Progenitor cell of endocrine pancreas (in vitro differentiated cells): ENCODE data around the gene TEDC1. TPM values are rescaled to one million over a fixed set of nuclear protein-coding genes. Genes with fewer than 3 reads are reported as not detected.

ENCODE experiments used
- DNase-seq: peaks from one replicate; pipeline ENCODE4 v3.0.0; 2021; ENCODE audit warnings: low spot score; ENCODE audit not compliant: unreplicated experiment
- H3K27ac Mint-ChIP-seq: 2 replicates; pipeline ENCODE4 v1.8.0; 2021; ENCODE audit warnings: mild to moderate bottlenecking, moderate library complexity, mixed read lengths
- H3K27me3 Mint-ChIP-seq: 2 replicates; pipeline ENCODE4 v1.8.0; 2021; ENCODE audit warnings: mixed read lengths
- H3K36me3 Mint-ChIP-seq: 2 replicates; pipeline ENCODE4 v1.8.0; 2022; ENCODE audit warnings: mixed read lengths; ENCODE audit not compliant: insufficient read depth
- H3K4me1 Mint-ChIP-seq: 2 replicates; pipeline ENCODE4 v1.8.0; 2021; ENCODE audit warnings: low read depth, mixed read lengths
- H3K4me3 Mint-ChIP-seq: 2 replicates; pipeline ENCODE4 v1.8.0; 2021; ENCODE audit warnings: low read depth, mild to moderate bottlenecking, moderate library complexity, mixed read lengths
- H3K9me3 Mint-ChIP-seq: 2 replicates; pipeline ENCODE4 v1.8.0; 2021; ENCODE audit warnings: low read depth, mixed read lengths
- total RNA-seq: library from RNA; stranded (reverse); gene quantifications from 2 replicates; pipeline ENCODE4 v1.2.1, GENCODE V29; 2021
- TF ChIP-seq, protein P1 (sequence below): fragments of 200-600 bp; sonication (generic); IDR thresholded peaks from one replicate; pipeline ENCODE4 v1.5.0; 2021; ENCODE audit warnings: antibody characterized with exemption, mild to moderate bottlenecking; ENCODE audit not compliant: unreplicated experiment

Gene TEDC1
- total RNA-seq, 1 donor from 2014 or later: 20.5 TPM

DNA sequence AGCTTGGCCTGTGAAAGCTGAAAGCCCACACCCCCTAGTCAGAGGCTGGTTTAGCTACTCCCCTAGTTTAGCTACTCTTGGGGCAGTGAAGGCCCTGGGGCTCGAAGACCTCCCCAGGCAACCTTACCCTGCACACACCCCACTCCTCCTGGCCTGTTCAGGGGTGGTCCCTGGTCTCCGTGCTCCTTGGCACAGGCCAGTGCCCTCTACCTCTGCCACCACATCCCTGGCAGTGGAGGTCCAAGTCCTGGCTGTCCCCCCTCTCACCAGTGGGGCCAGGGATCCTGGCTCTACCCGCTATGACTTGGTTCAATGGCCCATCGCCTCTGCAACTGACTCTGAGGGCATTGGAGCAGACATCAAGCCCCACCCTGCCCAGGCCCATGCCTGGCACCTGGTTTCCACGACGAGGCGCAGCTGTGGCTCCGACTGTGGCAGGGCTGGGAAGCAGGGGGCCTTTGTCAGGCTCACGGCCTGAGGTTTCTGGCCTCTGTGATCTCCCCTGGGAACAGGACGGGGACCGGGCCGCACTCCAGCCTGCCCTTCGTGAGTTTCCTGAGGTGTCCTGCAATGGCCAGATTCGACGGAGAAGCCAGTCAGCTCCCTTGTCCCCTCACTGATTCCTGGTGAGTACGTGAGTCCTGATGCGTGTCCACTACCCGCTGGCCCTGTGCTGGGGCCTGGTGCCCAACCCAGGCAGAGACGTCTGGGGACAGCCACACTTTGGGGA lies 41.0 kb downstream of the TEDC1 start:
- TF ChIP-seq, protein P1, sequence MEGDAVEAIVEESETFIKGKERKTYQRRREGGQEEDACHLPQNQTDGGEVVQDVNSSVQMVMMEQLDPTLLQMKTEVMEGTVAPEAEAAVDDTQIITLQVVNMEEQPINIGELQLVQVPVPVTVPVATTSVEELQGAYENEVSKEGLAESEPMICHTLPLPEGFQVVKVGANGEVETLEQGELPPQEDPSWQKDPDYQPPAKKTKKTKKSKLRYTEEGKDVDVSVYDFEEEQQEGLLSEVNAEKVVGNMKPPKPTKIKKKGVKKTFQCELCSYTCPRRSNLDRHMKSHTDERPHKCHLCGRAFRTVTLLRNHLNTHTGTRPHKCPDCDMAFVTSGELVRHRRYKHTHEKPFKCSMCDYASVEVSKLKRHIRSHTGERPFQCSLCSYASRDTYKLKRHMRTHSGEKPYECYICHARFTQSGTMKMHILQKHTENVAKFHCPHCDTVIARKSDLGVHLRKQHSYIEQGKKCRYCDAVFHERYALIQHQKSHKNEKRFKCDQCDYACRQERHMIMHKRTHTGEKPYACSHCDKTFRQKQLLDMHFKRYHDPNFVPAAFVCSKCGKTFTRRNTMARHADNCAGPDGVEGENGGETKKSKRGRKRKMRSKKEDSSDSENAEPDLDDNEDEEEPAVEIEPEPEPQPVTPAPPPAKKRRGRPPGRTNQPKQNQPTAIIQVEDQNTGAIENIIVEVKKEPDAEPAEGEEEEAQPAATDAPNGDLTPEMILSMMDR: no peak
- H3K9me3 Mint-ChIP-seq: no peaks in the 10 kb centered on the region
- H3K27ac Mint-ChIP-seq: no peak overlapping the region
- no peaks in the 10 kb centered on the region for H3K36me3 Mint-ChIP-seq
- peaks cover 16% of the 10 kb centered on the region for H3K27me3 Mint-ChIP-seq
- H3K4me3 Mint-ChIP-seq: no peak overlapping the region
- no peaks in the 10 kb centered on the region for H3K4me1 Mint-ChIP-seq
- DNase-seq: no peak

- no peaks in the 10 kb centered on the region for H3K4me1 Mint-ChIP-seq
- peak overlapping the region; percentile 45 for H3K27ac Mint-ChIP-seq
- TF ChIP-seq, protein P1: peak; percentile 28
- H3K27me3 Mint-ChIP-seq: peaks cover 18% of the 10 kb centered on the region
- H3K4me3 Mint-ChIP-seq: no peak overlapping the region
- H3K9me3 Mint-ChIP-seq: no peaks in the 10 kb centered on the region
- H3K36me3 Mint-ChIP-seq: no peaks in the 10 kb centered on the region
- no peak for DNase-seq
Observed at GRCh38 chr14:105532735-105533141, 41.7 kb downstream of the TEDC1 start.

- Mint-ChIP-seq H3K27me3 (peaks cover 18% of the 10 kb centered on the region), H3K4me3 (no peak overlapping the region), H3K36me3 (no peaks in the 10 kb centered on the region), H3K27ac (no peak overlapping the region), H3K4me1 (no peaks in the 10 kb centered on the region), H3K9me3 (no peaks in the 10 kb centered on the region)
- DNase-seq: no peak
- TF ChIP-seq, protein P1: no peak
Observed at GRCh38 chr14:105533391-105533790, 42.3 kb downstream of the TEDC1 start.

DNA sequence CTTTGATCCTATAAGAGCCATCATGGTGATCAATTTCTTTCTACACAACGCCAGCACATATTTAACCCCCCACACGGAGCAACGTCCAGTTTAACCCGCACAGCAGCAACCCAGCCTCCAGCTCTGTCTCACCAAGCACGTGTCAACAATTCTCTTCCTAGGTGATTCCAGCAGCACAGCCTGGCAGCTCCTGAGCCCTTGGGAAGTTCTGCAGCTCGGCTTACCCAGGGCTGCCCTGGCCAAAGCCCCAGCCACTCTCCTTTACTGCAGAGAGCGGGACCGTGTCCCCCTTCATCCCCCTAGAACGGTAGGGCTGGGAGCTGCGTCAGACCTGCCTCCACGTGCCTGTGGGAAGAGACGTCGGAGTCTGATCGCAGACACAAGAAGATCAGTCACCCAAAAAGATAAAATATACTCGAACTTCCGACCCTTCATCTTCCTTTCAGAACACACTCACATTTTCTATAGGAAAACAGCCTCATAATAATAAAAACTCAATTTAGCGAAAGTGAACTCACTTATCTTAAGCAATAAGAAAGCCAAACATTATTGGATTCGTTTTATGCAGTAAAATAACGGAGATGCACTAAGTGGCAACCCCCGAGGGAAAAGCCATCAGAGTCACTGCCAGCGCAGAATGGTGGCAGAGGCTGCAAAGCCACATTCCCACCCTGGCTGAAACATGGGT lies 42.9 kb downstream of the TEDC1 start:
- Mint-ChIP-seq H3K9me3 (no peaks in the 10 kb centered on the region), H3K27ac (no peak overlapping the region), H3K27me3 (peaks cover 18% of the 10 kb centered on the region), H3K36me3 (peaks cover 1% of the 10 kb centered on the region), H3K4me3 (no peak overlapping the region), H3K4me1 (no peaks in the 10 kb centered on the region)
- TF ChIP-seq, protein P1: no peak
- DNase-seq: no peak

DNA sequence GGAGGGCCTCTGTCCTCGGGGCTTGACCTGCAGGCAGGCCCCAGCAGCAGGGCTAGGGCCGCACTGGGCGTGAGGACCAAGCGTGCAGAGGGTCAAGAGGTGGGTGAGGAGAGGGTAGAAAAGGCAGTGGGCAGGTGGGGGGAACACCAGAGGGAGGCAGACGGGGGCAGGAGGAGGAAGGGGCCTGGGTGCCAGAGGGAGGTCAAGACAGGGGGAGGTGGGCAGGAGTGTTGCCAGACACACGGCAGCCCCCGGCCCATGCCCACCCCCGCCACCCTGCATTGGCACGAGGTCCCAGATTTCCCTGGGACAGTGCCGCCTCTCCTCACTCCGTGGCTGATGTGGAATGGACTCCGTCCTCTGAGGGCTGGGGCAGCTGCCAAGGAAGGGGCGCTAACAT lies 43.5 kb downstream of the TEDC1 start:
- H3K4me3 Mint-ChIP-seq: no peak overlapping the region
- no peaks in the 10 kb centered on the region for H3K4me1 Mint-ChIP-seq
- DNase-seq: no peak
- no peak overlapping the region for H3K27ac Mint-ChIP-seq
- peaks cover 1% of the 10 kb centered on the region for H3K36me3 Mint-ChIP-seq
- H3K27me3 Mint-ChIP-seq: peaks cover 18% of the 10 kb centered on the region
- TF ChIP-seq, protein P1: no peak
- no peaks in the 10 kb centered on the region for H3K9me3 Mint-ChIP-seq
